Measurements from ENCODE around the gene LAMB2.

LAMB2 gene

GRCh38 chr3:49161197-49161596 lies 28.3 kb upstream of the LAMB2 start:
- DNase-seq: no peak

- no peak for DNase-seq
These were observed 25.9 kb upstream of the LAMB2 start for GRCh38 chr3:49158792-49159191.

GRCh38 chr3:49158103-49158709 lies 25.4 kb upstream of the LAMB2 start:
- no peak for DNase-seq

- DNase-seq: no peak
These were observed 24.4 kb upstream of the LAMB2 start for GRCh38 chr3:49157289-49157688.

GRCh38 chr3:49153349-49153912 lies 20.6 kb upstream of the LAMB2 start:
- DNase-seq: no peak

GRCh38 chr3:49151610-49152009 lies 18.8 kb upstream of the LAMB2 start:
- DNase-seq: no peak

GRCh38 chr3:49148159-49148558 lies 15.3 kb upstream of the LAMB2 start:
- no peak for DNase-seq

GRCh38 chr3:49140080-49140479 lies 7.2 kb upstream of the LAMB2 start:
- no peak for DNase-seq

GRCh38 chr3:49135499-49135898 lies 2.6 kb upstream of the LAMB2 start:
- no peak for DNase-seq

GRCh38 chr3:49134471-49135265 lies 1.8 kb upstream of the LAMB2 start:
- no peak for DNase-seq

- peak; percentile 33 for DNase-seq
These were observed 539 bp upstream of the LAMB2 start for GRCh38 chr3:49133226-49133951.

GRCh38 chr3:49132073-49132436 lies 795 bp downstream of the LAMB2 start:
- no peak for DNase-seq

- no peak for DNase-seq
These were observed 1.3 kb downstream of the LAMB2 start for GRCh38 chr3:49131576-49131975.

- DNase-seq: no peak
These were observed 1.8 kb downstream of the LAMB2 start for GRCh38 chr3:49131040-49131439.

GRCh38 chr3:49124991-49125670 lies 7.7 kb downstream of the LAMB2 start:
- DNase-seq: no peak

GRCh38 chr3:49124203-49124602 lies 8.6 kb downstream of the LAMB2 start:
- no peak for DNase-seq

- DNase-seq: no peak
These were observed 9.2 kb downstream of the LAMB2 start for GRCh38 chr3:49123687-49124086.

- no peak for DNase-seq
These were observed 9.8 kb downstream of the LAMB2 start for GRCh38 chr3:49122886-49123545.

GRCh38 chr3:49122451-49122850 lies 10.4 kb downstream of the LAMB2 start:
- no peak for DNase-seq

- DNase-seq: no peak
These were observed 10.8 kb downstream of the LAMB2 start for GRCh38 chr3:49122022-49122421.

- DNase-seq: no peak
These were observed 11.6 kb downstream of the LAMB2 start for GRCh38 chr3:49121132-49121736.
